HG03060 (cell line): ENCODE measurements around the gene NREP.

ENCODE experiments used
- ATAC-seq: cut with Tn5 transposase; IDR thresholded peaks from one replicate; pipeline ENCODE4 v1.9.1; 2021; ENCODE audit warnings: low read depth, moderate number of reproducible peaks; ENCODE audit not compliant: unreplicated experiment

Gene NREP

GRCh38 chr5:111756581-111757354, at the start of gene NREP:
Gene NREP (minus strand): TSS chr5:111757194. CDS start chr5:111755772, 1,422 bp downstream.
- ATAC-seq: peak; percentile 7

GRCh38 chr5:111806753-111807152, 49.8 kb upstream of the NREP start:
- ATAC-seq: no peak

GRCh38 chr5:111806156-111806555, 49.2 kb upstream of the NREP start:
- ATAC-seq: no peak

- no peak for ATAC-seq
Measured at GRCh38 chr5:111805071-111805470, 48.1 kb upstream of the NREP start.

- no peak for ATAC-seq
Measured at GRCh38 chr5:111800351-111800750, 43.4 kb upstream of the NREP start.

GRCh38 chr5:111795142-111795541, 38.1 kb upstream of the NREP start:
- no peak for ATAC-seq

- ATAC-seq: no peak
Measured at GRCh38 chr5:111792471-111793058, 35.6 kb upstream of the NREP start.

GRCh38 chr5:111790295-111790694, 33.3 kb upstream of the NREP start:
- no peak for ATAC-seq

- no peak for ATAC-seq
Measured at GRCh38 chr5:111787006-111787405, 30.0 kb upstream of the NREP start.

- ATAC-seq: no peak
Measured at GRCh38 chr5:111784491-111785181, 27.6 kb upstream of the NREP start.

- no peak for ATAC-seq
Measured at GRCh38 chr5:111783537-111783936, 26.5 kb upstream of the NREP start.

- no peak for ATAC-seq
Measured at GRCh38 chr5:111782216-111782615, 25.2 kb upstream of the NREP start.

GRCh38 chr5:111781200-111781599, 24.2 kb upstream of the NREP start:
- no peak for ATAC-seq

- ATAC-seq: no peak
Measured at GRCh38 chr5:111779922-111780292, 22.9 kb upstream of the NREP start.

- ATAC-seq: no peak
Measured at GRCh38 chr5:111779260-111779921, 22.4 kb upstream of the NREP start.

- ATAC-seq: no peak
Measured at GRCh38 chr5:111776913-111777781, 20.2 kb upstream of the NREP start.

GRCh38 chr5:111775224-111775623, 18.2 kb upstream of the NREP start:
- ATAC-seq: no peak

- ATAC-seq: no peak
Measured at GRCh38 chr5:111774525-111774924, 17.5 kb upstream of the NREP start.

- ATAC-seq: no peak
Measured at GRCh38 chr5:111772456-111773122, 15.6 kb upstream of the NREP start.

GRCh38 chr5:111769541-111769940, 12.5 kb upstream of the NREP start:
- ATAC-seq: no peak
